Keratinocyte (primary cell): ENCODE data around the gene NELL1.

ENCODE experiments used
- EZH2 ChIP-seq: IDR thresholded peaks from one replicate; pipeline ENCODE4 v1.6.1; 2012; ENCODE audit warnings: inconsistent platforms, mild to moderate bottlenecking, low read length, moderate library complexity
- TF ChIP-seq, protein P1 (sequence below), 3 experiments: IDR thresholded peaks in 1 of 3; conservative IDR thresholded peaks in 1 of 3; optimal IDR thresholded peaks in 1 of 3; 2 replicates in 2 of 3; 3 replicates in 1 of 3; pipeline versions ENCODE3 to v1.5.1; 2011; ENCODE audit warnings: low read length in 3 of 3, mild to moderate bottlenecking in 3 of 3, moderate library complexity in 2 of 3, control low read depth in 1 of 3, inconsistent platforms in 1 of 3; ENCODE audit not compliant: insufficient read depth in 2 of 3; ENCODE audit errors: extremely low read depth in 1 of 3

GRCh38 chr11:21475276-21475675 lies 805.9 kb downstream of the NELL1 start:
- TF ChIP-seq, protein P1, sequence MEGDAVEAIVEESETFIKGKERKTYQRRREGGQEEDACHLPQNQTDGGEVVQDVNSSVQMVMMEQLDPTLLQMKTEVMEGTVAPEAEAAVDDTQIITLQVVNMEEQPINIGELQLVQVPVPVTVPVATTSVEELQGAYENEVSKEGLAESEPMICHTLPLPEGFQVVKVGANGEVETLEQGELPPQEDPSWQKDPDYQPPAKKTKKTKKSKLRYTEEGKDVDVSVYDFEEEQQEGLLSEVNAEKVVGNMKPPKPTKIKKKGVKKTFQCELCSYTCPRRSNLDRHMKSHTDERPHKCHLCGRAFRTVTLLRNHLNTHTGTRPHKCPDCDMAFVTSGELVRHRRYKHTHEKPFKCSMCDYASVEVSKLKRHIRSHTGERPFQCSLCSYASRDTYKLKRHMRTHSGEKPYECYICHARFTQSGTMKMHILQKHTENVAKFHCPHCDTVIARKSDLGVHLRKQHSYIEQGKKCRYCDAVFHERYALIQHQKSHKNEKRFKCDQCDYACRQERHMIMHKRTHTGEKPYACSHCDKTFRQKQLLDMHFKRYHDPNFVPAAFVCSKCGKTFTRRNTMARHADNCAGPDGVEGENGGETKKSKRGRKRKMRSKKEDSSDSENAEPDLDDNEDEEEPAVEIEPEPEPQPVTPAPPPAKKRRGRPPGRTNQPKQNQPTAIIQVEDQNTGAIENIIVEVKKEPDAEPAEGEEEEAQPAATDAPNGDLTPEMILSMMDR (optimal IDR thresholded peaks at IDR 0.05 in 1 of 3, IDR thresholded peaks at IDR 0.05 in 1 of 3, conservative IDR thresholded peaks at IDR 0.05 in 1 of 3; ENCODE audit: extremely low read depth in 1 of 3, insufficient read depth in 2 of 3, low read length in 3 of 3): no peak
- no peak for TF ChIP-seq EZH2
